MM.1S (cell line): Measurements from ENCODE around the gene IL1RAPL2.

Experiments
- CTCF ChIP-seq: fragments of 300-600 bp; sonication (generic); IDR thresholded peaks from 2 replicates; pipeline ENCODE4 v1.5.1; 2016; ENCODE audit warnings: antibody characterized with exemption, low read length, mixed read lengths
- EZH2 ChIP-seq: fragments of 300-600 bp; sonication (generic); optimal IDR thresholded peaks from 2 replicates; pipeline ENCODE3; 2017; ENCODE audit warnings: low read depth, mild to moderate bottlenecking, antibody characterized with exemption, low read length, mixed read lengths

GRCh38 chrX:104929324-104929723 is 363.3 kb downstream of the IL1RAPL2 start:
- TF ChIP-seq CTCF (no peak), EZH2 (no peak)
